PFSK-1 (cell line): ENCODE measurements around the gene FRMD4A.

Experiments
- FOXP2 ChIP-seq: optimal IDR thresholded peaks from 2 replicates; pipeline ENCODE3; 2011; ENCODE audit warnings: borderline replicate concordance, control low read depth, inconsistent platforms; ENCODE audit not compliant: insufficient read depth; ENCODE audit errors: extremely low read length, extremely low read depth
- POLR2AphosphoS5 ChIP-seq: IDR thresholded peaks from 2 replicates; pipeline ENCODE4 v1.6.1; 2012; ENCODE audit warnings: low read depth, mild to moderate bottlenecking, control low read depth, low read length, moderate library complexity
- SIN3A ChIP-seq: IDR thresholded peaks from 2 replicates; pipeline ENCODE4 v1.6.1; 2012; ENCODE audit warnings: mild to moderate bottlenecking, low read length, moderate library complexity, borderline replicate concordance; ENCODE audit not compliant: insufficient read depth
- TAF1 ChIP-seq: IDR thresholded peaks from 2 replicates; pipeline ENCODE4 v1.6.1; 2012; ENCODE audit warnings: low read length, control low read depth, borderline replicate concordance; ENCODE audit not compliant: insufficient read depth
- TF ChIP-seq, protein P1 (sequence below), 2 experiments: IDR thresholded peaks; 2 replicates each; pipeline versions ENCODE4 v1.6.1 to v1.8.0; 2011 to 2012; ENCODE audit warnings: low read depth in 2 of 2, low read length in 2 of 2, control low read depth in 1 of 2, inconsistent platforms in 1 of 2, mild to moderate bottlenecking in 1 of 2, moderate library complexity in 1 of 2; ENCODE audit not compliant: insufficient read depth in 1 of 2

Gene FRMD4A

DNA sequence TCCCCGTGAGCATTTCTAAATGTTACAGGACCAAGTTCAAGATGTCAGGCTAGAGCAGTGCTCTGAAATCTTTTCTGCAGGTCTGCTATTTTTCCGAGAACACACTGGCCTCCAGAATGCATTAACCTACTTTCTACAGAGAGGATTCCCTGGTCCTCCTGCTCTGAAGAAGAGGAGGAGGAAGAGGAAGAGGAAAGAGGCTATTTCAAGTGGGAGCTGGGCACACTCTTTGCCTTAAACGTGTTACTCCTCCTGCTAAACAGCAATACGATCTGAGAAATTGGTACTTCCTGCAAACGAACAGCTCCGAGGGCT, 157.4 kb downstream of the FRMD4A start:
- TF ChIP-seq POLR2AphosphoS5 (peak; percentile 15; the same call in 1 of the 2 replicates), FOXP2 (no peak), TAF1 (0 out of 2 replicates have a peak, but pooled peaks have one; percentile 45), SIN3A (0 out of 2 replicates have a peak, but pooled peaks have one; percentile 48)
- TF ChIP-seq, protein P1, sequence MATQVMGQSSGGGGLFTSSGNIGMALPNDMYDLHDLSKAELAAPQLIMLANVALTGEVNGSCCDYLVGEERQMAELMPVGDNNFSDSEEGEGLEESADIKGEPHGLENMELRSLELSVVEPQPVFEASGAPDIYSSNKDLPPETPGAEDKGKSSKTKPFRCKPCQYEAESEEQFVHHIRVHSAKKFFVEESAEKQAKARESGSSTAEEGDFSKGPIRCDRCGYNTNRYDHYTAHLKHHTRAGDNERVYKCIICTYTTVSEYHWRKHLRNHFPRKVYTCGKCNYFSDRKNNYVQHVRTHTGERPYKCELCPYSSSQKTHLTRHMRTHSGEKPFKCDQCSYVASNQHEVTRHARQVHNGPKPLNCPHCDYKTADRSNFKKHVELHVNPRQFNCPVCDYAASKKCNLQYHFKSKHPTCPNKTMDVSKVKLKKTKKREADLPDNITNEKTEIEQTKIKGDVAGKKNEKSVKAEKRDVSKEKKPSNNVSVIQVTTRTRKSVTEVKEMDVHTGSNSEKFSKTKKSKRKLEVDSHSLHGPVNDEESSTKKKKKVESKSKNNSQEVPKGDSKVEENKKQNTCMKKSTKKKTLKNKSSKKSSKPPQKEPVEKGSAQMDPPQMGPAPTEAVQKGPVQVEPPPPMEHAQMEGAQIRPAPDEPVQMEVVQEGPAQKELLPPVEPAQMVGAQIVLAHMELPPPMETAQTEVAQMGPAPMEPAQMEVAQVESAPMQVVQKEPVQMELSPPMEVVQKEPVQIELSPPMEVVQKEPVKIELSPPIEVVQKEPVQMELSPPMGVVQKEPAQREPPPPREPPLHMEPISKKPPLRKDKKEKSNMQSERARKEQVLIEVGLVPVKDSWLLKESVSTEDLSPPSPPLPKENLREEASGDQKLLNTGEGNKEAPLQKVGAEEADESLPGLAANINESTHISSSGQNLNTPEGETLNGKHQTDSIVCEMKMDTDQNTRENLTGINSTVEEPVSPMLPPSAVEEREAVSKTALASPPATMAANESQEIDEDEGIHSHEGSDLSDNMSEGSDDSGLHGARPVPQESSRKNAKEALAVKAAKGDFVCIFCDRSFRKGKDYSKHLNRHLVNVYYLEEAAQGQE (IDR thresholded peaks at IDR 0.05; ENCODE audit: insufficient read depth in 1 of 2, low read depth in 2 of 2, low read length in 2 of 2), result 0 out of 4 replicates have a peak, but pooled peaks of 1 of the 2 experiments have one; percentile 41

DNA sequence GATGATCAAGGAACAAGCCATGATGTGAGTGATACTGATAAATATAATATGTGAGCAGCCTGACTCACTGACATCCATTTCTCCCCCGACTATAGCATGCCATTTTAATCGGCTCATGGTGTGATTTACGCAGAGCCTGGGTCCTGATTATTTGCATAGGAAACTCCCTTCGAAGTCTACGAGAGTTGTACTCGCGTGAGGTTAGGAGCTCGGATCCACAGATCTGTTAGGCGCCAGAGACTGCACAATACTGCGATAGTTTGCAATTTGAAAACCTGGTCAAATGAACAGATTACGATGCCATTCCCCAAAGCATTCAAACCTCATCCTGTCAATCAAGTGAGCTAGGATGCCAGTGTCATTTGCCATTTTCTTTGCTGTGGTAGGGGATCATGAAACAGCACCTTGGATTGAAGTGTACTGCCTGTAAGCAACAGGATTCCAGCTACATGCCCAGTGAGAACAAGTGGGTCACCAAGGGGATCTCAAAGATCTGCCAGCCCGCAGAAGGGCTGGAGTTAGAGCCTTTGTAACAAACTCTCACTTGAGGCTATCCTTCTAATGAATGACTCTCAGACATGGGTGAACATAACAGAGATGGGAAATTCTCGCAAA, 158.3 kb downstream of the FRMD4A start:
- TF ChIP-seq TAF1 (peak; percentile 18; the same call in 1 of the 2 replicates), FOXP2 (no peak), POLR2AphosphoS5 (peak; percentile 38; the same call in 1 of the 2 replicates), SIN3A (peak; percentile 23; the same call in 1 of the 2 replicates)
- TF ChIP-seq, protein P1 (IDR thresholded peaks at IDR 0.05; ENCODE audit: insufficient read depth in 1 of 2, low read depth in 2 of 2, low read length in 2 of 2), result no peak

DNA sequence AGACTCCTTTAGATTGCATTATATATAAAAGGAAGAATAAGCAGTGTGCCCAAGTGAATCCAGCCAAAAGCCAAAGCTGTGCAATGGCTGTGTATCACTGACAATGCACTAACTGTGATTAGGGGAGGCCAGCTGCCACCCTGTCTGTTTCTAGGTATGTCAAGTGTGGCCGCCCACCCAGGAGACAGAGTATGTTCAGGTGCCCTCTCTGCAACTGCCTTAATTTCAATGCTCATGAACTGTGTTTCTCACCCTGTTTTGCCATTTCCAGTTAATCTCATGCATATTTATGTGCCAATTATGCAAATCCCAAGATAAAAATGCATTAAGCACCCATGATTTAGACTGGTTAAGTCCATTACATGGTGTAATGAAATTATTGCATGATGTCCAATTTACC, 159.4 kb downstream of the FRMD4A start:
- TF ChIP-seq TAF1, result no peak
- TF ChIP-seq, protein P1 (IDR thresholded peaks at IDR 0.05; ENCODE audit: insufficient read depth in 1 of 2, low read depth in 2 of 2, low read length in 2 of 2), result no peak
- no peak for TF ChIP-seq POLR2AphosphoS5
- no peak for TF ChIP-seq SIN3A
- no peak for TF ChIP-seq FOXP2

DNA sequence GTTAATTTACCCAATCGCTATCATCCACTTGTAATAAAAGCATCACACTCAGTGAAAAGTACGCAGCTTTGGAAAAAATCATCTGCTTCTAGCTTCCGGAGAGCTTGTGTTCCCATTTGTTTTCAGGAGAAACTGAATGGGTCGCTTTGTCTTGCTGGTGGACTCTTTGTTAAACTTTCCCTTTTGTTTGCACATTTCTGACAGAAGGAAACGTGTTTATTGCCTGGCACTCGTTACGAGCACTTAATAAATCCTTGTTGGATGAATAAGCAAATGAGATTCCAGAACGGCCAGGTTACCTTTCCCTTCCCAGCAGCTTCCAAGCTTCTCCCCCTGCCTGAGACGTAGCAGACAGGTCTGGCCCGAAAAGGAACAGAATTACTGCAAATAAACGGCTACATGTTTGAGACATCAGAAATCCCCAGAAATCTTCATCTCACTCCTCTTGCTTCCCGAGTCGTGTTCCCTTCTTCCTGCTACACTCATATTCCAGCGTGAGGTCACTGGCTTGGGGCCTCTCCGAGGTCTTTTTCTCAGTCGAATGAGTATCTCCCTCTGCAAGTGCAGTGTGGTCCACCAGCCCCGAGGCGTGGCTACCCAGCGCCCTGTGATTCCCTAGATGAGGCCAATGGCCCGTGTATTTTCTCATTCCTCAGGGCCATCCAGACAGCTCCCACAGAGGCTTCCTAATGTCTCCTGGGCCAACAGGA, 167.2 kb downstream of the FRMD4A start:
- TF ChIP-seq TAF1 (peak; percentile 50; the same call in 1 of the 2 replicates), SIN3A (no peak), POLR2AphosphoS5 (peak; percentile 34)

DNA sequence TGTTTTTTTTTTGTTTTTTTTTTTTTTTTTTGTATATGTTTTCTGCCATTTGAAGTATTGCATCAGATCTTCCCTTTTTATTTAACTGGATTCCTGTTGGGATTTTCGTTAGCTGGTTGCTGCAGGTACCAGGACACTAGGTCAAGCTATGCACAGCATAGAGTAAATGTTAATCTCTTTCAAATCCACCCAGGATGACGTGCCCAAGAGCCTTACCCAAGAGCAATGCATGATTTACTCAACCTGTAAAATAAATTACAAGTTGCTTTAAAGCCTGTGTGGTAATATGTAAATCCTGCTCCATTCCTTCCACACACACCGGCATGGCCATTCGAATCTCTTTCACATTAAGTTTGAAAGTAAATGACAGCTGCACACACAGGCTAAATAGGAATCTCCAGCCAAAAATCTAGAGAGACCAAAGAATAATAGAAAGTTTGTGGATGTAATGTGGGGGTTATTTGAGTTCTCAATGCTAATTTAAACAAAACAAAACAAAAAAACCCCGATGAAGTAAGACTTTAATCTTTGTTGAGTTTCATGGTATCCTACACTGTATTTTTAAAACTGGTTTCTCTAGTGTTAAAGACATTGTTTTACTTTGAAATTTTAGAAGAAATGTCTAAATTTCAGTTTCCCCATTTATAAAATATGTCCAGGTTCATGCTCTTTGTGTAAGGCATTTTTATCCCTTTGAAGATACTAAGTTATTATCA, 167.9 kb downstream of the FRMD4A start:
- TF ChIP-seq FOXP2, result no peak
- TF ChIP-seq, protein P1 (IDR thresholded peaks at IDR 0.05; ENCODE audit: insufficient read depth in 1 of 2, low read depth in 2 of 2, low read length in 2 of 2), result no peak
